Breast epithelium (tissue), 4 donors: ENCODE data around the gene PCNX1. TPM values are rescaled to one million over a fixed set of nuclear protein-coding genes. Genes with fewer than 3 reads are reported as not detected.

Experiments
- DNase-seq, 2 donors: peaks; one replicate each; pipeline ENCODE4 v3.0.0-alpha.2; 2019; ENCODE audit warnings: low spot score in 2 of 2
- H3K27ac ChIP-seq, 2 donors: fragments of 200-600 bp; sonication (generic) in 1 of 2; one replicate each; pipeline ENCODE4 v1.5.1; 2016 to 2019; ENCODE audit warnings: mild to moderate bottlenecking in 1 of 2
- H3K27me3 ChIP-seq, 2 donors: fragments of 200-600 bp; sonication (generic) in 1 of 2; one replicate each; pipeline versions ENCODE4 v1.5.1 to v1.6.0; 2017 to 2019; ENCODE audit warnings: control low read depth in 1 of 2, mild to moderate bottlenecking in 1 of 2
- H3K36me3 ChIP-seq: fragments of 200-600 bp; one replicate; pipeline ENCODE4 v1.5.1; 2019
- H3K4me1 ChIP-seq, 2 donors: fragments of 200-600 bp; sonication (generic); one replicate each; pipeline ENCODE4 v1.5.1; 2016 to 2019; ENCODE audit warnings: control low read depth in 1 of 2
- H3K4me3 ChIP-seq, 3 donors: fragments of 200-600 bp; sonication (generic); 1 replicate in 2 of 3; 2 replicates in 1 of 3; pipeline ENCODE4 v1.5.1; 2016 to 2019; ENCODE audit warnings: mild to moderate bottlenecking in 3 of 3, moderate library complexity in 2 of 3
- H3K9me3 ChIP-seq, 2 donors: fragments of 200-600 bp; sonication (generic) in 1 of 2; one replicate each; pipeline ENCODE4 v1.5.1; 2016 to 2019; ENCODE audit warnings: control low read depth in 1 of 2
- POLR2A ChIP-seq: fragments of 450-650 bp; IDR thresholded peaks from one replicate; pipeline ENCODE4 v1.6.1; 2016; ENCODE audit warnings: antibody characterized with exemption, mild to moderate bottlenecking, moderate library complexity
- POLR2AphosphoS5 ChIP-seq, 3 donors: sonication (generic); formaldehyde crosslinking; IDR thresholded peaks; one replicate each; pipeline ENCODE4 v1.6.1; 2017; ENCODE audit warnings: antibody characterized with exemption in 3 of 3
- intact Hi-C: fragments of 100-400 bp; cut with DNase I; formaldehyde crosslinking; loops from one replicate; pipeline ENCODE4 v1.15.1; 2023; ENCODE audit warnings: low total_unique reads
- total RNA-seq, 3 donors: library from RNA; depleted of rRNA; stranded (reverse); fragments of >200 nt; gene quantifications; one replicate each; pipeline ENCODE4 v1.1.0, GENCODE V29; 2016
- TF ChIP-seq, protein P1 (sequence below), 3 donors: fragments of 450-650 bp; IDR thresholded peaks; one replicate each; pipeline ENCODE4 v1.5.1; 2016 to 2017; ENCODE audit warnings: antibody characterized with exemption in 3 of 3, mild to moderate bottlenecking in 3 of 3, moderate library complexity in 3 of 3

Gene PCNX1
- total RNA-seq, 3 donors from 2014 or later: 61.8 to 105 (median 92.5) TPM

GRCh38 chr14:70898111-70898745 lies 9.0 kb upstream of the PCNX1 start:
- DNase-seq: no peak
- no peak for TF ChIP-seq POLR2AphosphoS5 (IDR thresholded peaks at IDR 0.05)
- TF ChIP-seq, protein P1, sequence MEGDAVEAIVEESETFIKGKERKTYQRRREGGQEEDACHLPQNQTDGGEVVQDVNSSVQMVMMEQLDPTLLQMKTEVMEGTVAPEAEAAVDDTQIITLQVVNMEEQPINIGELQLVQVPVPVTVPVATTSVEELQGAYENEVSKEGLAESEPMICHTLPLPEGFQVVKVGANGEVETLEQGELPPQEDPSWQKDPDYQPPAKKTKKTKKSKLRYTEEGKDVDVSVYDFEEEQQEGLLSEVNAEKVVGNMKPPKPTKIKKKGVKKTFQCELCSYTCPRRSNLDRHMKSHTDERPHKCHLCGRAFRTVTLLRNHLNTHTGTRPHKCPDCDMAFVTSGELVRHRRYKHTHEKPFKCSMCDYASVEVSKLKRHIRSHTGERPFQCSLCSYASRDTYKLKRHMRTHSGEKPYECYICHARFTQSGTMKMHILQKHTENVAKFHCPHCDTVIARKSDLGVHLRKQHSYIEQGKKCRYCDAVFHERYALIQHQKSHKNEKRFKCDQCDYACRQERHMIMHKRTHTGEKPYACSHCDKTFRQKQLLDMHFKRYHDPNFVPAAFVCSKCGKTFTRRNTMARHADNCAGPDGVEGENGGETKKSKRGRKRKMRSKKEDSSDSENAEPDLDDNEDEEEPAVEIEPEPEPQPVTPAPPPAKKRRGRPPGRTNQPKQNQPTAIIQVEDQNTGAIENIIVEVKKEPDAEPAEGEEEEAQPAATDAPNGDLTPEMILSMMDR (IDR thresholded peaks at IDR 0.05): no peak
- no peak for TF ChIP-seq POLR2A
- intact Hi-C loops: no loop called here
- no peaks in the 10 kb centered on the region for H3K4me1 ChIP-seq
- peak overlapping the region in 1 of 2 donors; percentile 25 for H3K27ac ChIP-seq
- no peaks in the 10 kb centered on the region for H3K27me3 ChIP-seq
- no peak overlapping the region for H3K4me3 ChIP-seq
- H3K9me3 ChIP-seq: no peaks in the 10 kb centered on the region
- no peaks in the 10 kb centered on the region for H3K36me3 ChIP-seq

DNA sequence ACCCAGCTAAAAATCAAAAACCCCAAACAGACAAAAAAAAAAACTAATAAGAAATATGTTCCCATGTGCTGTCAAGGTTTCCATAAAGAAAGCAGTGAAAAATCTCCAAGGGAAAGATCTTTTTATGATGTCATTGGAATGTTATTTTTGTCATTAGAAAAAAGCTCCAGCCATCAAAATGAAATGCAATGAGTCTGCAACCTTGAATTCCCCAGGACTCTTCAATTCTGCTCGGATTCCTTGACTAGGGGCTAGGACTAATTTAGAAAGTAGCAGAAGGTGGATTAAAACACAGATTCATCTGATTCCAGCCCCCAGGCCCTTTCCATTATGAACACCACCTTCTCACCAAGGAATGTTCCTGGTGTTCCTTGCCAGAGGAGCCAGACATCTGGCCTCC lies 6.0 kb upstream of the PCNX1 start:
- Histone ChIP-seq H3K4me3 (no peak overlapping the region), H3K4me1 (no peaks in the 10 kb centered on the region), H3K27me3 (no peaks in the 10 kb centered on the region), H3K27ac (peak overlapping the region in 1 of 2 donors; percentile 5), H3K9me3 (no peaks in the 10 kb centered on the region), H3K36me3 (no peaks in the 10 kb centered on the region)
- no peak for TF ChIP-seq POLR2A
- TF ChIP-seq, protein P1 (IDR thresholded peaks at IDR 0.05): no peak
- no peak for TF ChIP-seq POLR2AphosphoS5 (IDR thresholded peaks at IDR 0.05)
- peak in 1 of 2 donors; percentile 60 for DNase-seq
- intact Hi-C loops: no loop called here

- Histone ChIP-seq H3K9me3 (no peaks in the 10 kb centered on the region), H3K27ac (no peak overlapping the region), H3K36me3 (no peaks in the 10 kb centered on the region), H3K4me1 (no peaks in the 10 kb centered on the region), H3K4me3 (no peak overlapping the region), H3K27me3 (no peaks in the 10 kb centered on the region)
- TF ChIP-seq, protein P1 (IDR thresholded peaks at IDR 0.05): no peak
- TF ChIP-seq POLR2AphosphoS5 (IDR thresholded peaks at IDR 0.05): no peak
- no peak for TF ChIP-seq POLR2A
- intact Hi-C loops: no loop called here
- no peak for DNase-seq
Observed at GRCh38 chr14:70902184-70902583, 5.1 kb upstream of the PCNX1 start.

DNA sequence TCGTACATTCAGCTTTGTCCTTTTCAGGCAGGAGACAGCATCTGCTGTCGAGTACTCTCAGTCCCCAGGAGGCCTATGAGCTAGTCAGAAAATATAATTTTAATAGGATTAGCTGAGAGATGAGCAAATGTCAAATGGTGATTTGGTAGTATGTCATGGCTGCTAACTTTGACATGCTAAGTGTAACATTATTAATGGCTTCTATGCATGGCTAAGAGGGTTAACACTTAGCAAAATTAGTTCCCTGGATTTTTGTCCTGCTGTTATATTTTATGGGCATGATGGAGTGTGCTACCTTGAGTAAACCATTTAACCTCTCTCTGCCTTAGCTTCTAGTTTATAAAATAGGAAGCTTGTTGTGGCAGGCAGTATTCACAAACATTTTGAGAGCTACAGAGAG lies 2.9 kb upstream of the PCNX1 start:
- Histone ChIP-seq H3K27ac (peak overlapping the region; percentile 97 to 99), H3K4me3 (no peak overlapping the region), H3K4me1 (no peaks in the 10 kb centered on the region), H3K36me3 (no peaks in the 10 kb centered on the region), H3K27me3 (no peaks in the 10 kb centered on the region), H3K9me3 (no peaks in the 10 kb centered on the region)
- DNase-seq: no peak
- intact Hi-C loops: no loop called here
- no peak for TF ChIP-seq POLR2A
- TF ChIP-seq, protein P1 (IDR thresholded peaks at IDR 0.05): no peak
- TF ChIP-seq POLR2AphosphoS5 (IDR thresholded peaks at IDR 0.05): no peak

- H3K9me3 ChIP-seq: no peaks in the 10 kb centered on the region
- peak overlapping the region in 2 of 3 donors; percentile 12 to 37 for H3K4me3 ChIP-seq
- intact Hi-C loops: no loop called here
- no peak for DNase-seq
- H3K36me3 ChIP-seq: no peaks in the 10 kb centered on the region
- H3K27ac ChIP-seq: peak overlapping the region; percentile 97 to 99
- peaks cover 0 to under 1% of the 10 kb centered on the region in 2 donors for H3K4me1 ChIP-seq
- TF ChIP-seq POLR2AphosphoS5 (IDR thresholded peaks at IDR 0.05) (no peak), POLR2A (no peak)
- TF ChIP-seq, protein P1 (IDR thresholded peaks at IDR 0.05): no peak
- H3K27me3 ChIP-seq: no peaks in the 10 kb centered on the region
Observed at GRCh38 chr14:70905301-70905700, 2.0 kb upstream of the PCNX1 start.
